NCI-H1436 (cell line): ENCODE data around the gene KCNMA1.

Experiments used
- DNase-seq: peaks from one replicate; lab custom pipeline; 2025; lab: John Stamatoyannopoulos, UW

The KCNMA1 gene

DNA sequence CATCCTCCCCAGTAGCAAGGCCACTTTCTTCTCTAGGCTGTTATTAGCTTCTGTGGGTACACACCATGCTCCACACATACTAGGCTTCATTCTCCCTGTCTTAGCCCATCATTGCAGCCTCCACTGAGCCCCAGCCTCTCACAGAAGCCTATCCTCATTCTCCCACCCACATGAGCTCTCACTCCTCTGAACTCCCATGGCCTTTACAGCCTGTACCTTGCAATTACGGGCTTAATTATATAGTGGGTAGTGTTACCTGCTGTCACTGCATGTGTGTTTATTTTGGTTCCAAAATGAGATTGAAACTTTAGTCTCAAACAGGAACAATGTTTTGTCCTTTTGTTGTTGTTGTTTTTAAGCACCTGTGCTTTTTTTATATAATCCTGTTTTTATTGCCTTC lies 460.0 kb downstream of the KCNMA1 start:
- DNase-seq: no peak

- DNase-seq: no peak
Observed at GRCh38 chr10:77177161-77177560, 460.4 kb downstream of the KCNMA1 start.

DNA sequence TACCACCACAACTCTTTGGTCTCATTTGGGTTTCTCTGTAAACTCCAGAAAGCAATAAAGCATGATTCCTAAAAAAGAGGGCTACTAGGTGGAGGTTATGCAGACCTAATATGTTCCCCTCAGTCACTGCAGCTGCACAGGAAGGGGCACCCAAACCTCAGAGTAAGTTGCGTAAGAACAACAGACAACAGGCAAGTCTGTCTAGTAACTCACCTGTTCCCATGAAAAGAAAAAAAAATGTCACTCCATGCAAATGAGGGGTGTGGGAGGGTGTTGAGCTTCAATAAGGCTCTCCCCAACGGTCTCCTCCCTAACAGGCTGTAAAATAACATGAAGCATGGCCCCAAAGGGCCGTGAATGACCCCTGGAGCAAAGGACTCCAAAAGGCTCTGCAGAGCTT lies 461.4 kb downstream of the KCNMA1 start:
- no peak for DNase-seq

DNA sequence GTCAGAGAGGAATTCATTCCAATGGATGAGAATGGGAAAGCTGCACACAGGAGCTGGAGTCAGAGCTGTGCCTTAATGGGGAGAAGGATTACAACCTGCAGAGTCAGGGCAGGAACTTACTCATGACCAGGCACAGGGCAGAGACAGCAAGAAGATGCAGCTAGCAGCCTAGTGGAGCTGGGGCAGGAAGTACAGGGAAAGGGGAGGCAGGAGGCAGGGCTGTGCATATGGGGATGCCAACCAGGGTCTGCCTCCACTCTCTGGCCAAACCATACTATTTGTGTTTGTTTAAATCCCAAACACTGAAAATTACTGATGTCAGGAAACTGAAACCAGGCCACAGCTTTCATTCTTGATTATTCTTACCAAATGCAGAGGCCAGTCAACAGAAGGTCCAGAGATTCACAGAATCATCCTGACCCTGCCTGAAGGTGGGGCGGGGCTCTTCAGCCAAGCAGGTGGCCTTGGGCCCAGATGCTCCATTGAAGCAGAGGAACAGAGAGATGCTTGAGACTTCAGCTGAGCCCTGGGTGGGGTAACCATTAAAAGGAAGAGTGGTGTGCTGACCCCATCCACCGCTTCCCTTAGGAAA lies 461.9 kb downstream of the KCNMA1 start:
- no peak for DNase-seq

GRCh38 chr10:77173615-77174461 lies 463.8 kb downstream of the KCNMA1 start:
- peak; percentile 66 for DNase-seq

DNA sequence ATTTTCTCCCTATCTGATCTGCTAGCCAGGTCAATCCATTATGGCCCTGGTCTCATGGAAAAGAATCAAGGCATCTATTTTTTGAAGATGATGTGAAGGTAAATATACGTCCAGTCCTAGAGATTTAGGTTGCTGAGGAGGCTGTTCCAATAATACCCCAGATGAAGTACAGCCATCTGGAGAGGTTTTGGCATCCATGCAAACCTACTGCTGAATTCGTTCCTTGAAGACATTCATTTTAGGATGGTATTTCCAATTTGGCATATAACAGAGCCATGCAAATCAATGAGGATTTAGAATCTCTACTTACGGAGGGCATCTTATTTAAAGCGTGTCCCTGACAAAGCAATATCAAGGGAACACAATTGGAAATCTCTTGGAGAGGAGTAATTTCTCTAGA lies 465.5 kb downstream of the KCNMA1 start:
- DNase-seq: no peak

- no peak for DNase-seq
Observed at GRCh38 chr10:77168861-77169260, 468.7 kb downstream of the KCNMA1 start.

DNA sequence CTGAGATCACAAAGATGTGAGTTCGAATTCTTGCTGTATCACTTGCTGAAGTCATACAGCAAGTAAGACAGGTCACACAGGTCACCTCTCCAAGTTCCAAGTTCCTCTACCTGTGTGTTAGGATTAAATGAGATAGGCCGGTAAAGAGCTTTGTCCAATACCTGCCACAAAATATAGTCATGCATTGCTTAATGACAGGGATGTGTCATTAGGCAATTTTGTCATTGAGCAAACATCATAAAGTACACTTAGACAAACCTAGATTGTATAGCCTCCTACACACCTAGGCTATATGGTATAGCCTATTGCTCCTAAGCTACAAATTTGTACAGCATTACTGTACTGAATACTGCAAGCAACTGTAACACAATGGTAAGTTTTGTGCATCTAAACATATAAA lies 469.4 kb downstream of the KCNMA1 start:
- no peak for DNase-seq

DNA sequence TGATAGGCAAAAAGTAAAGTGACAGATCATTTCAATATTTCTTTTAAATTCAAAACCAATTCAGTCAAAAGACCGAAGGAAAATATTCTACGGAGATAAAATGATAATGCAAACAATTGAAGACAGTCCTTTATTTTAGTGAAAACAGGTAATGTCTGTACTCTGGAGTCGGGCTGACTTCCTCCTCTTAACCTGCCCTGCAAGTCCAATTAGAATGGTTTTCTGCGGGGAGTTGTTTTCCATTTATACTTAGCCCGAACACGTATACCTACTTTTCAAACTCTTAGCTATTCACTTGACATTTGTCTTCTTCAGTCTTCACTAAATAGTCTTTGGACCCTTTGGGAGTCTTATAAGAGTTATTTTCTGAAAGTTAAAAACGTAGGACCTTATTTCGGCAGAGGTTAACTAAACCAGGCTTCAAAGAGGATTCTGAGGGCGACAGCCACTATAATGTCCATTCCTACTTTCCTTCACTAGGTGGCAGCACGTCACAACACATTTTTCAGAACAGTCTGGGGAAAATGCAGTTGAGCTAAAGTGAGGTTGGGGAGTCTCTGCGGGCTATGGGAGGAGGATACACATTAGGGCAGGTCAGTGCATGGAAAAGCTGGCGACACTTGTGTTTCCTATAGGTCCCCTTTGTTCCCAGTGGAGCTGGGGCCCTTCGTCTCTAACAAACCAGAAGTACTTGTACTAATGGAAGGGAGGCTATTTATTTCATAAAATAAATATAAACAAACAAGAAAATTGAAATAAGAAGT lies 472.0 kb downstream of the KCNMA1 start:
- DNase-seq: peak; percentile 70

- DNase-seq: no peak
Observed at GRCh38 chr10:77164616-77165311, 472.8 kb downstream of the KCNMA1 start.

GRCh38 chr10:77163670-77164348 lies 473.8 kb downstream of the KCNMA1 start:
- no peak for DNase-seq

GRCh38 chr10:77162697-77163096 lies 474.9 kb downstream of the KCNMA1 start:
- DNase-seq: no peak

GRCh38 chr10:77160679-77161078 lies 476.9 kb downstream of the KCNMA1 start:
- DNase-seq: peak; percentile 65

GRCh38 chr10:77159538-77160110 lies 478.0 kb downstream of the KCNMA1 start:
- no peak for DNase-seq

GRCh38 chr10:77158666-77159065 lies 478.9 kb downstream of the KCNMA1 start:
- no peak for DNase-seq

- DNase-seq: no peak
Observed at GRCh38 chr10:77157248-77158019, 480.2 kb downstream of the KCNMA1 start.

DNA sequence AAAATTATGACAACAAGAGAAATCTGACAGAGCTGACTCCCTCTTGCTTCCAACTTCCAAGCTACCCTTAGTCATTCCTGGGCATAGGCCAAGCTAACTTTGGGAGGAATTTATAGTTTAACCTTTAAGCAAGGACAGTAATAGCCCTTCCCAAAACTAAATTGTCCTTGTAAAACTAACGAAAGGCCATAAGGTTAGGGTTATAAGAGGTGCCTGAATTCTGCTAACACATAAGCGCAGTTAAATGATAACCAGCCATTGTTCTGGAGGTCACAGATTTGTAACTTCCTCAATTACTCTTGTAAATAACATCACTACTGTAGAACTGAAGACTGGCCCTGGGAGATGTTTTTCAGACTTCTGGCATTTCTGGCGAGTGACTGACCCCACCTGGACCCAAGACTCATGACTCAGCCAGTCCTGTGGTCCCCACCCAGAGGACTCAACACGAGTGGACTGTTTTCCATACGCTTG lies 481.2 kb downstream of the KCNMA1 start:
- DNase-seq: no peak

DNA sequence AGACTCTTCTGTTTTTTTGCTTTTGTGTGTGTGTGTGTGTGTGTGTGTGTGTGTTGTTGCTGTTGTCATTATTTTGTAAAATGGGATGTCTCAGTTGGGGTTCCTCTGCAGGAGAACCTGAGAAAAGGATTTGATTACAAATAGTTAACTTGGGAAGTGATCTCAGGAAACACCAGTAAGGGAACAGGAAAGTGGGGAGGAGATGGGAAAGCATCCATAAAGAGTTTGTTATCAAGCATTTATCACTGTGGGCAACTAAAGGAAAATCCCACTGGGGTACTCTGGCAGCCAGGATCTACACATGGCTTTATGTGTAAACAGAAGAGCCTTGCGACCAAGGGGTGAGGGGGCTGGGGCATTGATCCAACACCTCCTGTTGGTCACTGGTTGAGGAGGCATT lies 485.4 kb downstream of the KCNMA1 start:
- no peak for DNase-seq

GRCh38 chr10:77151408-77151807 lies 486.2 kb downstream of the KCNMA1 start:
- DNase-seq: no peak

- DNase-seq: no peak
Observed at GRCh38 chr10:77149706-77150105, 487.9 kb downstream of the KCNMA1 start.
